Activated naive CD8-positive, alpha-beta T cell treated with anti-CD3 and anti-CD28 coated beads, Interleukin-2, amount 10 ng/mL, durations not matched to agents 7 days and 5 days (primary cell): ENCODE results near the gene EPHA10. TPM values are rescaled to one million over a fixed set of nuclear protein-coding genes. Genes with fewer than 3 reads are reported as not detected.

Experiments
- total RNA-seq, 2 experiments: library from RNA; stranded (reverse); gene quantifications; one replicate each; pipeline ENCODE4 v1.2.3, GENCODE V29; 2021

The EPHA10 gene
- total RNA-seq, 2 experiments from 2014 or later, result not detected

Other genes starting within 250 kb of the EPHA10 start
- gene SNIP1, start 210.8 kb downstream of the EPHA10 start, total RNA-seq, result 10 to 100 TPM; 29.3 to 32.3 TPM
- under 1 TPM in 1 of 2 experiments, not detected in 1; 0.11 TPM for gene DNALI1, start 208.2 kb downstream of the EPHA10 start, total RNA-seq
- gene GNL2, start 169.2 kb downstream of the EPHA10 start, total RNA-seq, result 10 to 100 TPM; 45.2 to 46.9 TPM
- not detected for gene RSPO1, start 130.2 kb downstream of the EPHA10 start, total RNA-seq
- 10 to 100 TPM; 64.7 to 67.0 TPM for gene CDCA8, start 72.6 kb downstream of the EPHA10 start, total RNA-seq
- 1 to 10 TPM; 1.3 to 1.4 TPM for gene MANEAL, start 28.7 kb upstream of the EPHA10 start, total RNA-seq
- 10 to 100 TPM; 15.4 to 18.0 TPM for gene C1orf122, start 42.7 kb upstream of the EPHA10 start, total RNA-seq
- gene YRDC, start 43.1 kb upstream of the EPHA10 start, total RNA-seq, result 10 to 100 TPM; 13.3 to 14.1 TPM
- 10 to 100 TPM; 21.7 to 28.2 TPM for gene MTF1, start 94.5 kb upstream of the EPHA10 start, total RNA-seq
- 10 to 100 TPM; 44.0 to 48.8 TPM for gene INPP5B, start 181.9 kb upstream of the EPHA10 start, total RNA-seq
- gene SF3A3, start 224.9 kb upstream of the EPHA10 start, total RNA-seq, result 10 to 100 TPM; 67.8 to 70.9 TPM
- gene FHL3, start 240.4 kb upstream of the EPHA10 start, total RNA-seq, result 10 to 100 TPM; 14.6 to 14.7 TPM
- 10 to 100 TPM; 27.5 to 28.8 TPM for gene UTP11, start 247.6 kb upstream of the EPHA10 start, total RNA-seq